K562 (cell line): ENCODE measurements around the gene MTTP.

ENCODE experiments used
- ETV6 ChIP-seq, 3 experiments: fragments of 150-350 bp in 1 of 3; sonication (generic) in 1 of 3; formaldehyde crosslinking in 1 of 3; IDR thresholded peaks; 2 replicates each; pipeline versions ENCODE4 v1.6.1 to v1.8.0; 2014 to 2022; ENCODE audit warnings: borderline replicate concordance in 2 of 3, low read depth in 2 of 3, antibody characterized with exemption in 1 of 3, low read length in 1 of 3, mild to moderate bottlenecking in 1 of 3, missing genetic modification reagents in 1 of 3
- SETDB1 ChIP-seq: IDR thresholded peaks from one replicate; pipeline ENCODE4 v1.6.1; 2012; ENCODE audit warnings: low read length, control low read depth, inconsistent platforms
- ZEB2 ChIP-seq: fragments of 450-650 bp; IDR thresholded peaks from 2 replicates; pipeline ENCODE4 v1.6.1; 2016

DNA sequence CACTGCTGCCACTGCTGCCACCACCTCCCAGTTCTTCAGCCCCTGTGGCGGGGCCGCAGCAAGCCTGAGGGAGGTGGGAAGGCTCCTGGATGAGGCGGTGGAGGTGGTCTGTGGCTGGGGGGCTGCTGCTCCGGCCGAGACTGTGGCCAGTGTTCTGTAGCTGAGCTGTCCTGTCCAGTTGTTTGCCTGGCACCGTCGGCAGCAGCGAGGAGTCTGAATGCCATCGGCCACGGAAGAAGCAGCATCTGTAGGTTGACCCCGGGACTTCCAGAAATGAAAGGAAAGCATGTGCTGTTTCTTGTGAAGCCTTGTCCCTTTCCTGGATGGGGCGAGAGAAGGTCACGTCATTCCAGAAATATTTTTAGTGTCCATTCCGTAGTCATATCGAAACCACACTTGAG, 79.7 kb downstream of the MTTP start:
- TF ChIP-seq ZEB2, result no peak
- TF ChIP-seq SETDB1, result no peak
- no peak for TF ChIP-seq ETV6 (IDR thresholded peaks at IDR 0.05; ENCODE audit: borderline replicate concordance in 1 of 2, low read depth in 2 of 2, low read length in 1 of 2)
- no peak for TF ChIP-seq ETV6 (CRISPR knock-in tag; IDR thresholded peaks at IDR 0.05; ENCODE audit: borderline replicate concordance)
